DMS 273 (cell line): ENCODE measurements around the gene CASKIN1.
"Not testable (repeated sequence)": the region's sequence is repeated elsewhere in the genome, so short reads cannot be mapped to it uniquely, and the experiment has no call there.

ENCODE experiments used
- DNase-seq: peaks from one replicate; lab custom pipeline; 2025; ENCODE audit not compliant: unreplicated experiment; lab: John Stamatoyannopoulos, UW

CASKIN1 gene

GRCh38 chr16:2196162-2196980, at the start of gene CASKIN1:
Gene CASKIN1 (minus strand): TSS chr16:2196605. CDS start chr16:2196432, 173 bp downstream.
- peak; percentile 75 for DNase-seq

- DNase-seq, result no peak
Observed at GRCh38 chr16:2244926-2245795, 48.8 kb upstream of the CASKIN1 start.

- DNase-seq, result peak; percentile 44
Observed at GRCh38 chr16:2244301-2244700, 47.9 kb upstream of the CASKIN1 start.

- no peak for DNase-seq
Observed at GRCh38 chr16:2243781-2244180, 47.4 kb upstream of the CASKIN1 start.

GRCh38 chr16:2243031-2243528, 46.7 kb upstream of the CASKIN1 start:
- DNase-seq, result peak; percentile 44

- no peak for DNase-seq
Observed at GRCh38 chr16:2242598-2242997, 46.2 kb upstream of the CASKIN1 start.

- not testable (repeated sequence) for DNase-seq
Observed at GRCh38 chr16:2240331-2240730, 43.9 kb upstream of the CASKIN1 start.

- DNase-seq, result peak; percentile 70
Observed at GRCh38 chr16:2238838-2239675, 42.7 kb upstream of the CASKIN1 start.

GRCh38 chr16:2238150-2238837, 41.9 kb upstream of the CASKIN1 start:
- DNase-seq, result peak; percentile 62

- DNase-seq, result peak; percentile 57
Observed at GRCh38 chr16:2237493-2238149, 41.2 kb upstream of the CASKIN1 start.

- no peak for DNase-seq
Observed at GRCh38 chr16:2237102-2237482, 40.7 kb upstream of the CASKIN1 start.

- DNase-seq, result peak; percentile 83
Observed at GRCh38 chr16:2236337-2237101, 40.1 kb upstream of the CASKIN1 start, which contains the start of gene DNASE1L2. Gene DNASE1L2 (plus strand): TSS chr16:2236444. CDS start chr16:2236817, 373 bp downstream.

- DNase-seq, result peak; percentile 53
Observed at GRCh38 chr16:2235695-2236336, 39.4 kb upstream of the CASKIN1 start.

- DNase-seq, result no peak
Observed at GRCh38 chr16:2235234-2235651, 38.8 kb upstream of the CASKIN1 start.

GRCh38 chr16:2234813-2235170, 38.4 kb upstream of the CASKIN1 start:
- no peak for DNase-seq

- DNase-seq, result no peak
Observed at GRCh38 chr16:2233872-2234812, 37.7 kb upstream of the CASKIN1 start.

GRCh38 chr16:2233046-2233775, 36.8 kb upstream of the CASKIN1 start:
- DNase-seq, result no peak
